PC-9 (cell line): Measurements from ENCODE around the gene GALNT9.

Experiments
- EZH2 ChIP-seq: fragments of 200-600 bp; sonication (generic); IDR thresholded peaks from 2 replicates; pipeline ENCODE4 v1.8.0; 2017; ENCODE audit warnings: antibody characterized with exemption, low read depth
- TF ChIP-seq, protein P1 (sequence below): fragments of 200-600 bp; sonication (generic); conservative IDR thresholded peaks from 2 replicates; pipeline ENCODE4 v1.6.1; 2017; ENCODE audit warnings: mixed run types, antibody characterized with exemption, mild to moderate bottlenecking, moderate library complexity

DNA sequence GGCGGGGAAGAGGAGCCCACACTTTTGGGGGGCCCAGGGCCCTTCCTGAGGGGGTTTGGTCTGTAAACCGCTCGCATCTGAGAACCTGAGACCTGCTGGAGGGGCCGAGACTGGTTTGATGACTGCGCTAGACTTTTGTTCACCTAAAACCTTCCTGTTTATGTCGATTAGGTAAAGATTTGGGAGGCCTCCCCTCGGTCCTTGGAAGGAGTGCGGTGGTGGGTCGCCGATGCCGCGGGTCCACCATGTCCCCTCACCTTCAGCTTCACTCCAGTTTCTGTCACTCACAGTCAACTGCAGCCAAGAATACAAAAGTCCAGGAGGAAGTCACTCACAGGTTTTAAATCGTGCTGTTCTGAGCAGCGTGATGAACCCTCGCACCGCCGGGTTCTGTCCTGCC is 10.5 kb upstream of the GALNT9 start:
- TF ChIP-seq EZH2: no peak
- TF ChIP-seq, protein P1, sequence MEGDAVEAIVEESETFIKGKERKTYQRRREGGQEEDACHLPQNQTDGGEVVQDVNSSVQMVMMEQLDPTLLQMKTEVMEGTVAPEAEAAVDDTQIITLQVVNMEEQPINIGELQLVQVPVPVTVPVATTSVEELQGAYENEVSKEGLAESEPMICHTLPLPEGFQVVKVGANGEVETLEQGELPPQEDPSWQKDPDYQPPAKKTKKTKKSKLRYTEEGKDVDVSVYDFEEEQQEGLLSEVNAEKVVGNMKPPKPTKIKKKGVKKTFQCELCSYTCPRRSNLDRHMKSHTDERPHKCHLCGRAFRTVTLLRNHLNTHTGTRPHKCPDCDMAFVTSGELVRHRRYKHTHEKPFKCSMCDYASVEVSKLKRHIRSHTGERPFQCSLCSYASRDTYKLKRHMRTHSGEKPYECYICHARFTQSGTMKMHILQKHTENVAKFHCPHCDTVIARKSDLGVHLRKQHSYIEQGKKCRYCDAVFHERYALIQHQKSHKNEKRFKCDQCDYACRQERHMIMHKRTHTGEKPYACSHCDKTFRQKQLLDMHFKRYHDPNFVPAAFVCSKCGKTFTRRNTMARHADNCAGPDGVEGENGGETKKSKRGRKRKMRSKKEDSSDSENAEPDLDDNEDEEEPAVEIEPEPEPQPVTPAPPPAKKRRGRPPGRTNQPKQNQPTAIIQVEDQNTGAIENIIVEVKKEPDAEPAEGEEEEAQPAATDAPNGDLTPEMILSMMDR: no peak
